GM12878 (cell line): ENCODE data around the gene MGAT4B. TPM values are rescaled to one million over a fixed set of nuclear protein-coding genes. Genes with fewer than 3 reads are reported as not detected.

Experiments used
- ATAC-seq: fragments of 200-7000 bp; cut with Tn5 transposase; 3 replicates; pipeline ENCODE4 v1.9.1; 2020; ENCODE audit warnings: mild to moderate bottlenecking, moderate library complexity
- BruUV-seq: library from RNA; stranded (reverse); fragments of 400-500 nt; replicated peaks from 2 replicates; lab custom pipeline; 2021; lab: Mats Ljungman, UMichigan
- CTCF ChIA-PET: fragments of 300-600 bp; sonication (Branson Sonifier 250); formaldehyde crosslinking; extraction: SDS; loops from one replicate; lab custom pipeline; 2021; ENCODE audit warnings: inconsistent platforms; lab: Yijun Ruan, JAX
- POLR2A ChIA-PET: fragments of 350-600 bp; formaldehyde crosslinking; extraction: SDS; loops from one replicate; lab custom pipeline; 2021; ENCODE audit warnings: inconsistent platforms; lab: Charles Lee
- RAD21 ChIA-PET: fragments of 300-600 bp; sonication (Branson Sonifier 250); formaldehyde crosslinking; loops from one replicate; lab custom pipeline; 2023; ENCODE audit warnings: antibody characterized with exemption; ENCODE audit not compliant: unreplicated experiment; lab: Charles Lee
- SMC1A ChIA-PET: fragments of 300-600 bp; sonication (Branson Sonifier 250); formaldehyde crosslinking; loops from one replicate; lab custom pipeline; 2023; ENCODE audit not compliant: unreplicated experiment, uncharacterized antibody; lab: Charles Lee
- DNase-seq: peaks from one replicate; pipeline ENCODE4 v3.0.0-alpha.2; 2011; ENCODE audit warnings: low read depth, low spot score
- FAIRE-seq: peaks from 3 replicates; lab custom pipeline; 2011; peaks lifted over from hg19 to GRCh38; lab: Jason Lieb, UNC
- H2AFZ ChIP-seq: 2 replicates; pipeline ENCODE4 v1.6.0; 2011; ENCODE audit warnings: low read depth, low read length, control low read depth; ENCODE audit not compliant: control insufficient read depth
- H3K27ac ChIP-seq: 2 replicates; pipeline ENCODE4 v1.5.1; 2011; ENCODE audit warnings: control low read depth; ENCODE audit not compliant: control insufficient read depth, insufficient read depth
- H3K27me3 ChIP-seq, 2 experiments: replicated peaks in 1 of 2; 2 replicates each; pipeline versions ENCODE4 v1.6.0 to v1.6.1; 2011; ENCODE audit warnings: low read length in 1 of 2; ENCODE audit not compliant: control insufficient read depth in 2 of 2, insufficient read depth in 2 of 2
- H3K36me3 ChIP-seq, 2 experiments: 2 replicates each; pipeline ENCODE4 v1.5.1; 2011; ENCODE audit warnings: low read length in 1 of 2; ENCODE audit not compliant: control insufficient read depth in 2 of 2, insufficient read depth in 2 of 2
- H3K4me1 ChIP-seq: 2 replicates; pipeline ENCODE4 v1.6.1; 2011; ENCODE audit warnings: mild to moderate bottlenecking, low read length, moderate library complexity, mixed read lengths; ENCODE audit not compliant: control insufficient read depth, insufficient read depth
- H3K4me2 ChIP-seq: 2 replicates; pipeline ENCODE4 v1.6.0; 2011; ENCODE audit warnings: control low read depth; ENCODE audit not compliant: control insufficient read depth, insufficient read depth
- H3K4me3 ChIP-seq: fragments of 200-600 bp; sonication (generic); 2 replicates; pipeline ENCODE4 v1.5.1; 2016
- H3K79me2 ChIP-seq: 2 replicates; pipeline ENCODE4 v1.6.0; 2011; ENCODE audit warnings: low read length; ENCODE audit not compliant: control insufficient read depth, insufficient read depth
- H3K9ac ChIP-seq: 2 replicates; pipeline ENCODE4 v1.8.0; 2011; ENCODE audit warnings: low read length, control low read depth, mixed read lengths; ENCODE audit not compliant: control insufficient read depth, insufficient read depth
- H3K9me3 ChIP-seq: replicated peaks from 3 replicates; pipeline ENCODE4 v1.5.1; 2011; ENCODE audit warnings: mild to moderate bottlenecking, low read length; ENCODE audit not compliant: control insufficient read depth, insufficient read depth
- H4K20me1 ChIP-seq: 2 replicates; pipeline ENCODE4 v1.6.0; 2011; ENCODE audit not compliant: control insufficient read depth, insufficient read depth
- CBFB ChIP-seq: IDR thresholded peaks from 2 replicates; pipeline ENCODE4 v1.6.1; 2016; ENCODE audit warnings: antibody characterized with exemption, low read depth
- DPF2 ChIP-seq: fragments of 450-650 bp; IDR thresholded peaks from 2 replicates; pipeline ENCODE4 v1.6.1; 2017; ENCODE audit warnings: mild to moderate bottlenecking
- ESRRA ChIP-seq: IDR thresholded peaks from 2 replicates; pipeline ENCODE4 v1.6.1; 2012; ENCODE audit warnings: mild to moderate bottlenecking, low read length, improper control_type of control experiment
- HDAC2 ChIP-seq: fragments of 200-600 bp; sonication (generic); IDR thresholded peaks from 2 replicates; pipeline ENCODE4 v1.6.1; 2017
- NFIC ChIP-seq: IDR thresholded peaks from 2 replicates; pipeline ENCODE4 v1.6.1; 2012; ENCODE audit warnings: low read depth, mild to moderate bottlenecking, inconsistent platforms, low read length, moderate library complexity
- RAD21 ChIP-seq: IDR thresholded peaks from 2 replicates; pipeline ENCODE4 v1.6.1; 2011; ENCODE audit warnings: mild to moderate bottlenecking, low read depth, low read length, moderate library complexity; ENCODE audit not compliant: insufficient read depth
- SIN3A ChIP-seq: IDR thresholded peaks from 2 replicates; pipeline ENCODE4 v1.6.1; 2012; ENCODE audit warnings: low read depth, low read length, improper control_type of control experiment
- SP1 ChIP-seq: IDR thresholded peaks from one replicate; pipeline ENCODE4 v1.6.1; 2011; ENCODE audit warnings: low read depth, low read length
- SRF ChIP-seq, 2 experiments: IDR thresholded peaks; 2 replicates each; pipeline ENCODE4 v1.6.1; 2011; ENCODE audit warnings: low read depth in 2 of 2, low read length in 2 of 2, mild to moderate bottlenecking in 1 of 2, moderate library complexity in 1 of 2
- TARDBP ChIP-seq: IDR thresholded peaks from 2 replicates; pipeline ENCODE4 v1.6.1; 2016; ENCODE audit warnings: borderline replicate concordance
- TBL1XR1 ChIP-seq: IDR thresholded peaks from 2 replicates; pipeline ENCODE4 v1.6.1; 2012; ENCODE audit warnings: low read depth, low read length, improper control_type of control experiment
- ZNF207 ChIP-seq: fragments of 450-650 bp; IDR thresholded peaks from 2 replicates; pipeline ENCODE4 v1.6.1; 2014; ENCODE audit warnings: antibody characterized with exemption, mild to moderate bottlenecking, borderline replicate concordance
- WGBS: methylation state at CpG from one replicate; pipeline ENCODE4 v1.1.6; 2016; ENCODE audit warnings: low lambda C conversion rate; ENCODE audit not compliant: insufficient replicate concordance, insufficient coverage; ENCODE audit errors: missing lambda C conversion rate; 5-methylcytosine and 5-hydroxymethylcytosine counted together
- in situ Hi-C: fragments of 300-500 bp; cut with MboI; formaldehyde crosslinking; loops from 9 replicates; pipeline ENCODE4 v1.14.3; 2018; ENCODE audit warnings: mixed read lengths
- intact Hi-C: fragments of 100-400 bp; cut with micrococcal nuclease; formaldehyde crosslinking; loops from one replicate; pipeline ENCODE4 v1.14.2; 2022; ENCODE audit not compliant: unreplicated experiment
- polyA plus RNA-seq, 11 experiments: library from polyadenylated mRNA; depleted of rRNA in 4 of 11; unstranded in 6 of 11; stranded (reverse) in 5 of 11; fragments of >200 nt; fragmentation: Nextera tagmentation in 4 of 11; fragmentation: Illumina TruSeq in 1 of 11; extraction: Ambion mirVana in 4 of 11; extraction: Trizol in 1 of 11; gene quantifications; 1 replicate in 1 of 11; 2 replicates in 10 of 11; pipeline versions ENCODE4 v1.2.1 to v1.2.3, GENCODE V29; 2011 to 2016; ENCODE audit warnings: inconsistent platforms in 2 of 11, missing spikeins in 2 of 11, low read depth in 1 of 11
- total RNA-seq, 4 experiments: library from RNA; depleted of rRNA in 3 of 4; stranded (reverse); fragments of >200 nt in 3 of 4; fragmentation: Illumina TruSeq in 1 of 4; extraction: Trizol in 1 of 4; gene quantifications; 2 replicates each; pipeline versions ENCODE4 v1.2.1 to v1.2.3, GENCODE V29; 2013 to 2021
- TF ChIP-seq, protein P1 (sequence below): fragments of 450-650 bp; IDR thresholded peaks from 2 replicates; pipeline ENCODE4 v1.6.1; 2016; ENCODE audit warnings: mild to moderate bottlenecking
- TF ChIP-seq, protein P2 (sequence below): fragments of 450-650 bp; IDR thresholded peaks from 2 replicates; pipeline ENCODE4 v1.6.1; 2018; ENCODE audit warnings: borderline replicate concordance, mild to moderate bottlenecking; ENCODE audit not compliant: partially characterized antibody
- TF ChIP-seq, protein P3 (sequence below): fragments of 450-650 bp; formaldehyde crosslinking; IDR thresholded peaks from 2 replicates; pipeline ENCODE4 v1.4.0; 2020; ENCODE audit warnings: mild to moderate bottlenecking, moderate library complexity

The MGAT4B gene
- total and polyA plus RNA-seq, 10 of the 15 experiments (the other 5 are each of a cell fraction or from before 2014, with no cell fraction given): 0.60 to 82.5 (median 34.4) TPM; not detected in 1

DNA sequence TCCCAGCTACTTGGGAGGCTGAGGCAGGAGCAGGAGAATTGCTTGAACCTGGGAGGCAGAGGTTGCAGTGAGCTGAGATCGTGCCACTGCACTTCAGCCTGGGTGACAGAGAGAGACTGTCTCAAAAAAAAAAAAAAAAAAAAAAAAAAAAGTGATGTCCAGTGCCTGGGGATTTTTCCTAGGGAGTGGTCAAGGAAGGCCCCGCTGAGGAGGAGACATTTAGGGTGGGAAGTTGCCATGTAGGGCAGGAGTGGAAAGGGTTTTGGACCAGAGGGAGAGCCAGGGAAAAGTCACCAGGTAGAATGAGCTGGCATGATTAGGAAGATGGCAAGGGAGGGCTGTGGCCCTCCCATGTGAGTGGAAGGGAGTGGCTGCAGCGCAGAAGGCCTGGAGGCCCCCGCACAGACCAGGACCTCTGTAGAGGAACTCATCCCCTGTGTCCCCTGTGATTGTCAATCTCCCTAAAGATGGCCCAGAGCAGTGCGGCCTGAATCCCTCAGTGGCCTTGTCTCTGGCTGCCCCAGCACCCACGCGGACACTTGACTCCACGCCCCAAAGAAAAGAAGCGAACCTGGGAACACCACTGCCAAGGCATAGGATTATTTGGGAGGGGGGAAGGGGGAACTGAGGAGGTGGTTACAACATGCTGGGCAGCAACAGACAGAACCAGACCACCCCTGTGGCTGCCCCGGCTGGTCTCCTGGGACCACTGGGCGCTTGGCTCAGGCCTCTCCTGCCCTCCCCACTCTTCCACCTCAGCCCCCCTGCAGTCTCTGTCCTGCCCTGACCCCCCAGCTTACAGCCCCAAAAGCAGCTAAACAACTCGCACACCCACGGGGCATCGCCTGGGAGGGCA lies 11.5 kb upstream of the MGAT4B start:
- Histone ChIP-seq H3K4me3 (peak overlapping the region; percentile 65), H3K4me2 (peak overlapping the region; percentile 99), H3K79me2 (peaks cover 27% of the 10 kb centered on the region), H2AFZ (no peak overlapping the region; the same call in 1 of the 2 replicates), H4K20me1 (peaks cover 11% of the 10 kb centered on the region), H3K36me3 (no peaks in the 10 kb centered on the region; a peak in 1 of 4 replicates), H3K27ac (peak overlapping the region; percentile 96), H3K4me1 (peaks cover 38% of the 10 kb centered on the region), H3K9ac (peak overlapping the region; percentile 63), H3K9me3 (no peaks in the 10 kb centered on the region), H3K27me3 (no peaks in the 10 kb centered on the region)
- WGBS: 60% methylated on average over 14 of the region's 14 CpGs
- intact Hi-C loops (no loop called here), in situ Hi-C loops (loop anchor here (10.0 to 25.0 kb wide), 2 partner anchors 994 to 1693 kb away; partner anchors contain the start of gene MGAT1)
- ChIA-PET POLR2A (interaction anchor here (0.6 to 1.3 kb wide), 4 partner anchors 9 to 83 kb away, joined by 3 to 5 read pairs (median 3); no protein-coding TSS in a partner anchor), SMC1A (no interaction called here), CTCF (interaction anchor here (0.6 to 0.9 kb wide), 2 partner anchors 33 to 102 kb away, joined by 3 read pairs; no protein-coding TSS in a partner anchor), RAD21 (interaction anchor here (1.1 to 1.7 kb wide), 2 partner anchors 14 to 16 kb away, joined by 3 to 4 read pairs; no protein-coding TSS in a partner anchor)
- TSS peak; percentile 90 for BruUV-seq
- FAIRE-seq (no peak), DNase-seq (no peak), ATAC-seq (no peak)
- TF ChIP-seq SIN3A (no peak; the same call in 1 of the 2 replicates), ESRRA (no peak), SP1 (no peak), TARDBP (no peak), RAD21 (no peak), HDAC2 (no peak), SRF (IDR thresholded peaks at IDR 0.05; ENCODE audit: low read depth in 2 of 2, low read length in 2 of 2) (no peak), ZNF207 (no peak), CBFB (no peak), NFIC (no peak), TBL1XR1 (no peak), DPF2 (0 out of 2 replicates have a peak, but pooled peaks have one; percentile 22)
- TF ChIP-seq, protein P1, sequence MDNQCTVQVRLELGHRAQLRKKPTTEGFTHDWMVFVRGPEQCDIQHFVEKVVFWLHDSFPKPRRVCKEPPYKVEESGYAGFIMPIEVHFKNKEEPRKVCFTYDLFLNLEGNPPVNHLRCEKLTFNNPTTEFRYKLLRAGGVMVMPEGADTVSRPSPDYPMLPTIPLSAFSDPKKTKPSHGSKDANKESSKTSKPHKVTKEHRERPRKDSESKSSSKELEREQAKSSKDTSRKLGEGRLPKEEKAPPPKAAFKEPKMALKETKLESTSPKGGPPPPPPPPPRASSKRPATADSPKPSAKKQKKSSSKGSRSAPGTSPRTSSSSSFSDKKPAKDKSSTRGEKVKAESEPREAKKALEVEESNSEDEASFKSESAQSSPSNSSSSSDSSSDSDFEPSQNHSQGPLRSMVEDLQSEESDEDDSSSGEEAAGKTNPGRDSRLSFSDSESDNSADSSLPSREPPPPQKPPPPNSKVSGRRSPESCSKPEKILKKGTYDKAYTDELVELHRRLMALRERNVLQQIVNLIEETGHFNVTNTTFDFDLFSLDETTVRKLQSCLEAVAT: peak; percentile 82
- TF ChIP-seq, protein P2, sequence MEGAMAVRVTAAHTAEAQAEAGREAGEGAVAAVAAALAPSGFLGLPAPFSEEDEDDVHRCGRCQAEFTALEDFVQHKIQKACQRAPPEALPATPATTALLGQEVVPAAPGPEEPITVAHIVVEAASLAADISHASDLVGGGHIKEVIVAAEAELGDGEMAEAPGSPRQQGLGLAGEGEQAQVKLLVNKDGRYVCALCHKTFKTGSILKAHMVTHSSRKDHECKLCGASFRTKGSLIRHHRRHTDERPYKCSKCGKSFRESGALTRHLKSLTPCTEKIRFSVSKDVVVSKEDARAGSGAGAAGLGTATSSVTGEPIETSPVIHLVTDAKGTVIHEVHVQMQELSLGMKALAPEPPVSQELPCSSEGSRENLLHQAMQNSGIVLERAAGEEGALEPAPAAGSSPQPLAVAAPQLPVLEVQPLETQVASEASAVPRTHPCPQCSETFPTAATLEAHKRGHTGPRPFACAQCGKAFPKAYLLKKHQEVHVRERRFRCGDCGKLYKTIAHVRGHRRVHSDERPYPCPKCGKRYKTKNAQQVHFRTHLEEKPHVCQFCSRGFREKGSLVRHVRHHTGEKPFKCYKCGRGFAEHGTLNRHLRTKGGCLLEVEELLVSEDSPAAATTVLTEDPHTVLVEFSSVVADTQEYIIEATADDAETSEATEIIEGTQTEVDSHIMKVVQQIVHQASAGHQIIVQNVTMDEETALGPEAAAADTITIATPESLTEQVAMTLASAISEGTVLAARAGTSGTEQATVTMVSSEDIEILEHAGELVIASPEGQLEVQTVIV: no peak
- TF ChIP-seq, protein P3, sequence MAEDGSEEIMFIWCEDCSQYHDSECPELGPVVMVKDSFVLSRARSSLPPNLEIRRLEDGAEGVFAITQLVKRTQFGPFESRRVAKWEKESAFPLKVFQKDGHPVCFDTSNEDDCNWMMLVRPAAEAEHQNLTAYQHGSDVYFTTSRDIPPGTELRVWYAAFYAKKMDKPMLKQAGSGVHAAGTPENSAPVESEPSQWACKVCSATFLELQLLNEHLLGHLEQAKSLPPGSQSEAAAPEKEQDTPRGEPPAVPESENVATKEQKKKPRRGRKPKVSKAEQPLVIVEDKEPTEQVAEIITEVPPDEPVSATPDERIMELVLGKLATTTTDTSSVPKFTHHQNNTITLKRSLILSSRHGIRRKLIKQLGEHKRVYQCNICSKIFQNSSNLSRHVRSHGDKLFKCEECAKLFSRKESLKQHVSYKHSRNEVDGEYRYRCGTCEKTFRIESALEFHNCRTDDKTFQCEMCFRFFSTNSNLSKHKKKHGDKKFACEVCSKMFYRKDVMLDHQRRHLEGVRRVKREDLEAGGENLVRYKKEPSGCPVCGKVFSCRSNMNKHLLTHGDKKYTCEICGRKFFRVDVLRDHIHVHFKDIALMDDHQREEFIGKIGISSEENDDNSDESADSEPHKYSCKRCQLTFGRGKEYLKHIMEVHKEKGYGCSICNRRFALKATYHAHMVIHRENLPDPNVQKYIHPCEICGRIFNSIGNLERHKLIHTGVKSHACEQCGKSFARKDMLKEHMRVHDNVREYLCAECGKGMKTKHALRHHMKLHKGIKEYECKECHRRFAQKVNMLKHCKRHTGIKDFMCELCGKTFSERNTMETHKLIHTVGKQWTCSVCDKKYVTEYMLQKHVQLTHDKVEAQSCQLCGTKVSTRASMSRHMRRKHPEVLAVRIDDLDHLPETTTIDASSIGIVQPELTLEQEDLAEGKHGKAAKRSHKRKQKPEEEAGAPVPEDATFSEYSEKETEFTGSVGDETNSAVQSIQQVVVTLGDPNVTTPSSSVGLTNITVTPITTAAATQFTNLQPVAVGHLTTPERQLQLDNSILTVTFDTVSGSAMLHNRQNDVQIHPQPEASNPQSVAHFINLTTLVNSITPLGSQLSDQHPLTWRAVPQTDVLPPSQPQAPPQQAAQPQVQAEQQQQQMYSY (CRISPR knock-in tag): no peak
